ENCODE measurements around the gene MUTYH.

MUTYH gene

DNA sequence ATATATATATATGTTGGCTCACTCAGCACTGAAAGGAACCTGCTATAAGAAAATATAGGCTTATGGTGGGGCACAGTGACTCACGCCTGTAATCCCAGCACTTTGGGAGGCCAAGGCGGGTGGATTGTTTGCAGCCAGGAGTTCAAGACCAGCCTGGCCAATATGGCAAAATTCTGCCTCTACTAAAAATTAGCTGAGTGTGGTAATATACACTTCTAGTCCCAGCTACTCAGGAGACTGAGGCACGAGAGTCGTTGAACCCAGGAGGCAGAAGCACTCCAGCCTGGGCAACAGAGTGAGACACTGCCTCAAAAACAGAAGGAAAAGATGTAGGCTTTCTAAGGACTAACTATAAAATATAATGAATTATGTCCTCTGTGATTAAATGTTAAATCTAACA, 14.6 kb upstream of the MUTYH start:
- no peak for DNase-seq
- in situ Hi-C loops (cut with HindIII; ENCODE audit: low pct_ligation_motif_present, low pct_unique_long_range_greater_than_20kb, low sequenced_read_pairs): no loop called here

DNA sequence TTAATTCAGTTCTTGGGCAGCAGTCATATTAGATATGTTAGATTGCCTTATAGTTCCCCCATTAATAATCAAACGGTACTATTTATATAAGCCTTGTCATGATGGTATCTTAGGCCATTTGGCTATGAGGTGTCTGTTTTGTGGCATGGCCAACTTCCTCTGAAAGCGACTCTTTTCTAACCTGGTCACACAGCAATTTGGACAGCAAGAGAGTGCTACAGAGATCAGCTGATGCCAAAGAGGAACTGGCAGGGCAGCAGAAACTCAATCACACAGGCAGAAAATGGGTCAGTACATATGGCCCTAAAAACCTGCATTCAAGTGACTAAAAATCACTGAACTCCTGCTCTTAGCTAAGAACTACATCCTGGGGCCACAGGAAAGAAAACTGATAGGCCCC, 13.4 kb upstream of the MUTYH start:
- in situ Hi-C loops (cut with HindIII; ENCODE audit: low pct_ligation_motif_present, low pct_unique_long_range_greater_than_20kb, low sequenced_read_pairs): no loop called here
- DNase-seq: no peak

DNA sequence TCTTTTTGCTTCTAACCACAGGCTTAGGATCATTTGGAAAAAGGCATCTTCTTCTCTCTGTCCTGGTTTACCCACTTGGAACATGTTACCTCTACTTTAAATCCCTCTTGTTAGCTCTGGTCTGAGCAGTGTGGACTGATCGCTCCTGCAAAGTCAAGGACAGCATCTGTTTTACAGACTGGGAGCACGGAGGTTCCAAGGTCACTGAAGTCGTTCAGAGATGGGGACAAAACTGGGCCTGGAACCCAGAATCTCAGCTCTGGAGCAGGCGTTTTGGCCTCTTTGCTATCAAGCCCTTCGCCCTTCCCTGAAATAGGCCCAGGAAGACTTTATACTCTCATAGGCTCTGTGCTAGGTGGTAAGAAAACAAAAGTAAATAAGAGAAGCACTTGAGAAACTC, 11.3 kb upstream of the MUTYH start:
- in situ Hi-C loops (cut with HindIII; ENCODE audit: low pct_ligation_motif_present, low pct_unique_long_range_greater_than_20kb, low sequenced_read_pairs): no loop called here
- DNase-seq: no peak

GRCh38 chr1:45348966-45349677, 8.9 kb upstream of the MUTYH start:
- DNase-seq: no peak
- in situ Hi-C loops (cut with HindIII; ENCODE audit: low pct_ligation_motif_present, low pct_unique_long_range_greater_than_20kb, low sequenced_read_pairs): no loop called here

- DNase-seq: no peak
- in situ Hi-C loops (cut with HindIII; ENCODE audit: low pct_ligation_motif_present, low pct_unique_long_range_greater_than_20kb, low sequenced_read_pairs): no loop called here
Observed at GRCh38 chr1:45348609-45348965, 8.3 kb upstream of the MUTYH start.

DNA sequence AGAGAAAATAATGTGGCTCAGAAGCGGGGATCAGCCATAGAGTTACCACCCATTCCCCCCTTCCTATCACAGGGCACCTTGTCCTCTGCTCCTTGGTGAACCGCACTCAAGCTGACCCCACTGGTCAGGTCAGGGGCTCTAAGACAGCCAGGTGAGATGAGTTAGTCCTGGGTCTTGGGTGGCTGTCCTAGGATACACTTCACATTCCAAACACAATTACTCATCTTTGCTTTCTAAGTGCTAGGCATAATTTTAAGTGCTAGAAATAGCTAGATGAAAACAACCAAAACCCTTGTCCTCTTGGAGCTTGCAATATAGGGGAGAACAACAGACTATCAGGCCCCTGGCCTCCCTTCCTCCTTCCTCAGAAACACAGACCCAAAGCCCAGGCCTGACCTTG, 7.8 kb upstream of the MUTYH start:
- in situ Hi-C loops (cut with HindIII; ENCODE audit: low pct_ligation_motif_present, low pct_unique_long_range_greater_than_20kb, low sequenced_read_pairs): no loop called here
- peak; percentile 24 for DNase-seq

GRCh38 chr1:45346473-45346872, 6.2 kb upstream of the MUTYH start:
- in situ Hi-C loops (cut with HindIII; ENCODE audit: low pct_ligation_motif_present, low pct_unique_long_range_greater_than_20kb, low sequenced_read_pairs): no loop called here
- DNase-seq: no peak

- in situ Hi-C loops (cut with HindIII; ENCODE audit: low pct_ligation_motif_present, low pct_unique_long_range_greater_than_20kb, low sequenced_read_pairs): no loop called here
- no peak for DNase-seq
Observed at GRCh38 chr1:45345014-45345413, 4.8 kb upstream of the MUTYH start.

- in situ Hi-C loops (cut with HindIII; ENCODE audit: low pct_ligation_motif_present, low pct_unique_long_range_greater_than_20kb, low sequenced_read_pairs): no loop called here
- DNase-seq: no peak
Observed at GRCh38 chr1:45344499-45344898, 4.3 kb upstream of the MUTYH start.

GRCh38 chr1:45340816-45341466, 701 bp upstream of the MUTYH start:
- in situ Hi-C loops (cut with HindIII; ENCODE audit: low pct_ligation_motif_present, low pct_unique_long_range_greater_than_20kb, low sequenced_read_pairs): no loop called here
- DNase-seq: no peak

- in situ Hi-C loops (cut with HindIII; ENCODE audit: low pct_ligation_motif_present, low pct_unique_long_range_greater_than_20kb, low sequenced_read_pairs): no loop called here
- DNase-seq: no peak
Observed at GRCh38 chr1:45337630-45338325, 2.5 kb downstream of the MUTYH start.

DNA sequence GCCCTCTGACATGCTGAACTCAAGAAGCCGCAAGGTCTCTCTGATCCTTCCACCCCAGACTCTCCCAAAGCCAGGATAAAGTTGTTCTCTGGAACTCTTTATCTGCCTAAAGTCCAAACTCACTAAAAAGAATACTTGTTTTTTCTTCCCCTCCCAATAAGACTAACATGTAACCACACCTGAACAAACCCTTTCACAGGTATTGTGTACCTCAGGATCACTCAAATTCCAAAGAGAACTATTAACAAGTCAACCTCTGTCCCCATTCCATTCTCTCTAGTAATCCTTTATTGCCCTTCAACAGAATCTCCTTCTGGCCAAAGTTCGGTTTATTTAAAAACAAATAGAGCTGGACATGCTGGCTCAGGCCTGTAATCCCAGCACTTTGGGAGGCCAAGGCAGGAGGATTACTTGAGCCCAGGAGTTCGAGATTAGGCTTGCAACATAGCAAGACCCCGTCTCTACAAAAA, 4.3 kb downstream of the MUTYH start:
- DNase-seq: no peak
- in situ Hi-C loops (cut with HindIII; ENCODE audit: low pct_ligation_motif_present, low pct_unique_long_range_greater_than_20kb, low sequenced_read_pairs): no loop called here

- DNase-seq: no peak
- in situ Hi-C loops (cut with HindIII; ENCODE audit: low pct_ligation_motif_present, low pct_unique_long_range_greater_than_20kb, low sequenced_read_pairs): no loop called here
Observed at GRCh38 chr1:45334308-45335245, 5.7 kb downstream of the MUTYH start.

GRCh38 chr1:45332346-45332720, 7.9 kb downstream of the MUTYH start:
- no peak for DNase-seq
- in situ Hi-C loops (cut with HindIII; ENCODE audit: low pct_ligation_motif_present, low pct_unique_long_range_greater_than_20kb, low sequenced_read_pairs): no loop called here

DNA sequence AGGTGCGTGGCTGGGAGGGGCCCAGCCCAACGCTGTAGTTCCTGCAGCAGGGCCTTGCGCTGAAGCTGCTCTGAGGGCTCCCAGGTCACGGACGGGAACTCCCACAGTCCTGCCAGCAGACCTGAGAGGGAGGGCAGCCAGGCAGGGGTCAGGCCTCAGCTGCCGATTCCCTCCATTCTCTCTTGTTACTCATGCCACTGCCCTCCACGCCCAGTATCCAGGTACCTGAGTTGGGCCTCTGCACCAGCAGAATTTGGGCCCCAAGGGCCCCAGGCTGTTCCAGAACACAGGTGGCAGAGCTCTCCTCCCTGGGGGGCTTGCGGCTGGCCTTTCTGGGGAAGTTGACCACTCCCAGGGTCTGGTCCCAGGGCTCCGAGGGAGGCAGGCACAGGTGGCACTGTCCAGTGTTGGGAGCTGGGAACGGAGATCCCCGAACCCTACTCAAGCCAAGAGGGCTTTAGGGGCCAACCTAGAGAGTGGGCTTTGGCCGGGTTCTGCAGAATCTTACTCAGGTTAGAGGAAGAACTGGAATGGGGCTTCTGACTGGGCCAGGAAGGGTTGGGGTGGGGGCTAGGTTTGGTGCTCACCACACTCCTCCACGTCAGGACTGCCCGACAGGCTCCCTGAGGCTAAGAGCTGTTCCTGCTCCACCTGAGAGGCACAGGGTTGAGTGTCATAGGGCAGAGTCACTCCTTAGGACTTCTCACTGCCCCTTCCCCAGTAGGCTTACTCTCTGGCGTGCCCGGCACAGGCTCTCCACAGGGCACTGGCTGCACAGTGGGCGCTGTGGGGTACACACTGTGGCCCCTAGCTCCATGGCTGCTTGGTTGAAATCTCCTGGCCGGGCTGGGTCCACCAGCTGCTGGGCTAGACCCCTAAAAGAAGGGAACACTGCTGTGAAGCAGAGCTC, 8.5 kb downstream of the MUTYH start:
- no peak for DNase-seq
- in situ Hi-C loops (cut with HindIII; ENCODE audit: low pct_ligation_motif_present, low pct_unique_long_range_greater_than_20kb, low sequenced_read_pairs): no loop called here

DNA sequence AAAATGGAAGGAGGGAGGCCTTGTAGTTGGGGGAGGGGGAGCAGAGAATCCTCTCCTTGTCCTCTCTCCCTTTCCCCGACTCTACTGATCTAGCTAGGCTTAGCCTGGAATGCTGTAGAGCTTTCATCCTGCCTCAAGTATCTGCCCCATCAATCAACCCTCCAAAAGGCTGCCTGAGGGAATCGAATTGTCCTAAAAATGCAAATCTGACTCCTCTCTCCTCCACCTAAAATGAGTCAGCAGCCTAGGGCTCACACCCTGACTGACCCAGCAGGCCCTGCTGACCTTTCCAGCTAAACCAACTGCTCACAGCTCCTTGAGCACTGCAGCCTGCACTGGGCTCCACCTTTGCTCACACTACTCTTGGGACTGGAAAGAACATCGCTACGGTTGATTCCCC, 10.8 kb downstream of the MUTYH start:
- DNase-seq: no peak
- in situ Hi-C loops (cut with HindIII; ENCODE audit: low pct_ligation_motif_present, low pct_unique_long_range_greater_than_20kb, low sequenced_read_pairs): no loop called here

DNA sequence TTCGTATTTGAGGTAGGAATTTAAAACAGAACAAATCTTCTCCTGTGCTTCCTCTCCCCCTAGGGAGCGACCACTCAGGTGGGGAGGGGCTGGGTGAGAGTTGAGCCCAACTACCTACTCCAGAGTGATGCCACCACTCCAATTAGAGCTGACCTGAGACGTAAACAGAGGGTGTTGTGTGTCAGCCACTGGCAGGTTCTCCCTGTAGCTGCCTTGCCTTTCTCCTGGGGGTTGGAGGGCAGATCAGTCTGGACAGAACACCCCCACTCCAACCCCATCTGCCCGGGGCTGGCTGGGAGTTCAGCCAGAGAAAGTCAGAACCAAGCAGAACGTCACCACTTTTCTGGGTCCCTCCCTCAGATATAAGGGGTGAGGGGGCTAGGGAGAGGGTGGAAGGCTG, 11.6 kb downstream of the MUTYH start:
- DNase-seq: no peak
- in situ Hi-C loops (cut with HindIII; ENCODE audit: low pct_ligation_motif_present, low pct_unique_long_range_greater_than_20kb, low sequenced_read_pairs): no loop called here
